ENCODE data around the gene CDC42EP3.

The CDC42EP3 gene

GRCh38 chr2:37671009-37671815 lies at the start of gene CDC42EP3:
Gene CDC42EP3 (minus strand): TSS chr2:37671642. CDS start chr2:37646587, 25,055 bp downstream.
- peak; percentile 79 for DNase-seq (ENCODE audit: low spot score)

- DNase-seq (ENCODE audit: low spot score), result no peak
These were observed 49.7 kb upstream of the CDC42EP3 start for GRCh38 chr2:37721201-37721560.

DNA sequence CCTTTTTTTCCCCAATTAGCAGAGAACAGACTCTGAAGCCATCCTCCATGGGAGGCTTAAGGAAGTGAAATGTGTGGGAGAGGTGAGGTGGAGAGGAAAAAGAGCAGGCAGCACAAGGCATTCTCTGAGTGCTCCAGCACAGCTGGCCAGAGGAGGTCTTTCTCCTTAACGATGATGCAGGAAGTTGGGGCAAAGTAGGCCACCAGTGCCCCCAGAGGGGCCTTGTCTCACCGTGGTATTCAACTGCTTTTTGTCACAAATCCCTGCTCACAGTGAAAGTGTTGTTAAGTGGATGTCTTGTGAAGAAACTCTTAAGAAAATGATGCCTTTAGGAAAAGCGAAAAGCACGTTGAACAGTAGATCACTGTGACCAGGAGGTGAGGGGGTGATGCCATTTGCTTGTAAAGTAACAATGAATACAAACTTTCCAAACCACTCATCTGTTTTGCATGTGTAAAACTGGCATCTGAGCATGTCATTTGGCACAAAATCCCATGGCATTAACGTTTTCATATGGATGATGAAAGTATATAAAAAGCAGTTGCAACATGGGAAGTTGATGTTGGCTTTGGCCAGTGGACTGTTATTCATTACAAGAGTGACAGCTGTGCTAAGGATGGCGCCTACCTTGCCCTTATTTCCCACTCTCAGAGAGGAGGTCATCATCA lies 49.2 kb upstream of the CDC42EP3 start:
- DNase-seq (ENCODE audit: low spot score), result no peak

- no peak for DNase-seq (ENCODE audit: low spot score)
These were observed 47.2 kb upstream of the CDC42EP3 start for GRCh38 chr2:37718515-37719161.

- peak; percentile 78 for DNase-seq (ENCODE audit: low spot score)
These were observed 41.8 kb upstream of the CDC42EP3 start for GRCh38 chr2:37713258-37713700.

- peak; percentile 57 for DNase-seq (ENCODE audit: low spot score)
These were observed 40.4 kb upstream of the CDC42EP3 start for GRCh38 chr2:37711831-37712230.

- DNase-seq (ENCODE audit: low spot score), result peak; percentile 96
These were observed 39.9 kb upstream of the CDC42EP3 start for GRCh38 chr2:37711308-37711731.

DNA sequence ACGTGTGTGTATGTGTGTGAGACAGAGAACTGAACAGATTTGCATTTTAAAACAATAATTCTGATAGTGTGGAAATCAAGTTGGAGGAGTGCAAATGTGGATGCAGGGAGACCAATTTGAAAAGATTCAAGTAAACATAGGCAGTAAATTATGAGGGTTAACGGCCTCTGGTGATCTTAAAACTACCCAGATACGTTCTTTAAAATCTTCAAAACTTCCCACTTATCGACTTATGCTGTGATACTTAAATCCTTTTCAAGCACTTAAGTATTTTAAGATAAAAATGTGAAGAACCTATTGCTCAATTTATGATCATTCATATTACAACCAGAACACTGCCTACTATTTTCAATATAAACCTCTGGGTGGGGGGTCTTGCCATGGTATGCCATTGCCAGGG lies 37.7 kb upstream of the CDC42EP3 start:
- no peak for DNase-seq (ENCODE audit: low spot score)

DNA sequence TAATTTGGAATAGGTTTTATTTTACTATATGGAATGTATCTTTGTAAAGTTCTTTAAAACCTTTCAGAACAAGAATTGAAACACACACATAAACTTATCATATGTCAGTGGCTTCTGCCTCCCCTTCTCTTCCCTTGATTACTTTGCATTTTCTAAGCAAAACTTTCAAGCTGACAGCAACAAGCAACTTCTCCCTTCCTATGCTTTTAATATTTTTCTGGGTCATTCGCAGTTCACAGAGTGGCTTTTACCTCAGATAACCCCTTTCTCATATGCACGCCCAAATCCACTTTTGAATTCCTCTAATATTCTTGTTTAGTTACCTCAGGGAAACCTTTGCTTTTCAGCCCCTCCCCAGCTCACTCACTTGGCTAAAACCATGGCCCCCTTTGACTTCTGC lies 36.7 kb upstream of the CDC42EP3 start:
- DNase-seq (ENCODE audit: low spot score), result no peak

- DNase-seq (ENCODE audit: low spot score), result no peak
These were observed 36.0 kb upstream of the CDC42EP3 start for GRCh38 chr2:37707393-37707792.

DNA sequence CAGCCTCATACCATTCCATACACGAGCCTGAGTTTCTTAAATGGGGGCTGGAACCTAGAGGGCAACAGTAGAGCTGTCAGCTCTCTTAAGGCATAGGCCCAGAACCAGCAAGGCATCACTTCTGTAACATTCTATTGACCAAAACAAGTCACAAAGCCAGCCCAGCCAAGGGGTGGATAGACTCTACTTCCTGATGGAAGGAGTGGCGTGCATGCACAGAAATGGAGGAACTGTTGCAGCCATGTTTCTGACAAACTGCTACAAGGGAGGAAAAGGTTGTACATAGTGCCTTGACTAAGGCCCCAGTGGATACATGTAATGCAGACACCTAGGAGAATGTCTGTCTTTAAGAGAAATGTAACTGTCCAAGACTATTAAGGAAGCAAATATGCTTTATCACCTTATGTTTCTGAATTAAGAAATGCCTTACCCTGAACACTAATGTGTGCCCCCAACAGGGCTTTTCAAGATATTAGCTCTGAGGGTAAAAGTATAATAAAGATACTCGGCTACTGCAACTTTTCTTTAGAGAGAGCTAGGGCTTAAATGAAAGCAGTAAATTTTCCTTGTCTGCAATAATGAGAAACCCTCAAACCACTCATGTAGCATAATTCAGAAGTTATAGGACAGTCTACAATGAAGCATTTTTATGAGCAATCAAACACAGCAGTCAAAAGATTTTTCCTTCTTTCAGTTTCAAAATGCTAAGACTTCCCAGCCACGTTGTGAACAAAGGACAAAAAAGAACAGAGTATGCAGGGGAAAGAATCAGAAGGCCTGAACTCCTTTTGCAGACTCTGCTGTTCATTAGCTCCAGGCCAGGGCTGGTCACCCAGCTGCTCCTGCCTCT lies 35.1 kb upstream of the CDC42EP3 start:
- DNase-seq (ENCODE audit: low spot score), result no peak

GRCh38 chr2:37705191-37705590 lies 33.7 kb upstream of the CDC42EP3 start:
- no peak for DNase-seq (ENCODE audit: low spot score)

DNA sequence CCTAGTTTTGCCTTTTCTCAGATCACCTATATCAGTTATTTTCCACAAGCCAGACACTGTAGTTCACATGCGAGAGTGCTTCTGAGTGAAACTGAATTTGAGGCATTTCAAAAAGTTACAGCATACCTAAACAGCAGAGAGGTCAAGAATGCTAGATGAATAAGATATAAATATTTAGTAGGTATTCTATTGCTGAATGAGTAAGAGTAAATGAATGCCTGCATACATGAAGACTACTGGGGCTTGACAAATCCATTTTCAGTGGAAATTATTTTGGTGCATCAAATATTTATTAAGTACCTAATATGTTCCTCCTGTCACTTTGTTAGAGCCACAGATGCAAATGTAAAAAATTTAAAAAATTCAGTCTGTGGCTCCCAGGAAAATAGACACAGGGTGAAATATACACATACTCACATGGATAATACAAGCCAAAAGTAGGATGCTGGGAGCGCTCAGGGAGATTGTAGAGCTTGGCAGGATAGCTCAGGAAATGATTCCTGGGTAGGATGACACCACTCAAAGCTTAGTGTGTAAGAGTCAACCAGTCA lies 27.6 kb upstream of the CDC42EP3 start:
- peak; percentile 91 for DNase-seq (ENCODE audit: low spot score)

- DNase-seq (ENCODE audit: low spot score), result no peak
These were observed 23.9 kb upstream of the CDC42EP3 start for GRCh38 chr2:37695336-37695735.

DNA sequence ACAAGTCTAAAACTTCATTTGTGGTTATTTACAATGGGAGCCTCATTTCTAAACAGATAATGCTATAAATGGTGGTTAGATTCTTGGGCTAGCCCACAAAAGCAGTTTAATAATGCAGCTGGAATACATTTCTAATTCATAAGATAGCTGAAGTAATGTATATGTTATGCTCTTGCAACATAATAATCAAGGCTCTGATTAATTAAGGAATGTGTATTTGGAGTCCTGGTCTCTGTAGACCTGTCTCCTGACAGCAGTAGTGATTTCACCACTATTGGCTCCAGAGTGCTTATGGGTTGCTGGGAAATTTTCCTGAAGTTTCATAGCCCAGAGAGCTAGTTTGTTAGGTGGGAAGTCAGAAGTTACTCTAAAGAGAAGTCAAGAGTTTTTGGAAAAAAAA lies 21.3 kb upstream of the CDC42EP3 start:
- DNase-seq (ENCODE audit: low spot score), result no peak

GRCh38 chr2:37689751-37690150 lies 18.3 kb upstream of the CDC42EP3 start:
- peak; percentile 34 for DNase-seq (ENCODE audit: low spot score)

- DNase-seq (ENCODE audit: low spot score), result peak; percentile 92
These were observed 17.5 kb upstream of the CDC42EP3 start for GRCh38 chr2:37688771-37689468.

DNA sequence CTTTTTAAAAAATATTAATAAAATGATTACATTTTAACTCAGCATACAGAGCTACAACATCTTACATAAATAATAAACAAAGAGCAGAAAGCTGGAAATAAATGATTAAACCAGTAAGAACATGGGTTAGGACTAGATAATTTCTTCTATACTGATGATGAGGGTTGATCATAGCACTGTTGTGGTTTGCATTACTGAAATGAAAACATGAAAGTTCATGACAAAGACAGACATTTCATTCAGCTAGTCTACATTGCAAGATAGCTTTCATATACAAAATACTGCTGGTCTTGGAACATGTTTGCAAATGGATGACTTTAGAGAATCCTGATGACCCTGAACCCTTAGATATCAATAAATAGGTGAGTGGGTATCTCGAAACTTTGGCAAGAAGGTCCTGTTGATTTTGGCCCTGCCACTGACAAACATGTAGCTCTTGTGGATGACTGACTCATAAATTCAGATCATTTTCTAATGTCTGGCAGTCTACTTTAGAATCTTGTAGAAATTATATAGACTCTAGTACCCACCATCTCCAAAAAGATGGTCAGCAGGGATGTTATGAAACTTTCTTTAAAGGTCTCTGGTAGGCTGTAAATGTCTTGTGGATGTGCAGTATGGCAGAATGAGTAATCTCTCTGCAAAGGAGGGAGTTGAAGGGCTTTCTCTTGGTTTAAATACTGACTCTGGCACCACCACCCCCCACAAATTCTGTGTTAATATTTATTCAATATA lies 15.5 kb upstream of the CDC42EP3 start:
- no peak for DNase-seq (ENCODE audit: low spot score)

DNA sequence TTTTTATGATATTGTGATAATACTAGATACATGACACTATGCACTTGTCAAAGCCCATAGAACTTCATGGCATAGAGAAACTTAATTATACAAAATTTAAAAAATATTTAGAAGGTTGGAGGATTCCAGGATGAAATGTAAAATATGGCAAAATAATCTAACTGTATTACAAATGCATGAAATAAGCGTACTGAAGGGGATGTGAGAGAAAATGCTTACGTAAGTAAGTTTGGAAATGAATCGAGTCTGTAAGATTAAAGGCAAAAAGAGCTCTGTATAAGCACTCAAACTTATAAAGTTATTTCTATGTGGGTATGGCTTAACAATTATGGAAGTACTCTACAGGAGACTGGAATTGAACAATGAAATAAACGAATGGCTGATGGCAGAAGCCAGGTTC lies 13.4 kb upstream of the CDC42EP3 start:
- no peak for DNase-seq (ENCODE audit: low spot score)

All from kidney tubule cell (primary cell).